ENCODE data around the gene URM1. TPM values are rescaled to one million over a fixed set of nuclear protein-coding genes. Genes with fewer than 3 reads are reported as not detected.
"Not testable (repeated sequence)": the region's sequence is repeated elsewhere in the genome, so short reads cannot be mapped to it uniquely, and the experiment has no call there.

Gene URM1
- total RNA-seq, 1 donor from 2014 or later: 96.1 TPM

- TF ChIP-seq CTCF (IDR thresholded peaks at IDR 0.05; ENCODE audit: unreplicated experiment): no peak
- H3K27me3 Mint-ChIP-seq (ENCODE audit: unreplicated experiment): peaks cover 14% of the 10 kb centered on the region
- no peak overlapping the region for H3K27ac Mint-ChIP-seq (ENCODE audit: unreplicated experiment)
- peaks cover 8% of the 10 kb centered on the region for H3K4me1 Mint-ChIP-seq (ENCODE audit: unreplicated experiment)
- DNase-seq (ENCODE audit: low spot score): no peak
- H3K4me3 Mint-ChIP-seq (ENCODE audit: unreplicated experiment): no peak overlapping the region
- no peaks in the 10 kb centered on the region for H3K9me3 Mint-ChIP-seq (ENCODE audit: unreplicated experiment)
- no peaks in the 10 kb centered on the region for H3K36me3 Mint-ChIP-seq (ENCODE audit: low read depth, unreplicated experiment)
Observed at GRCh38 chr9:128409450-128409849, 38.3 kb downstream of the URM1 start.

DNA sequence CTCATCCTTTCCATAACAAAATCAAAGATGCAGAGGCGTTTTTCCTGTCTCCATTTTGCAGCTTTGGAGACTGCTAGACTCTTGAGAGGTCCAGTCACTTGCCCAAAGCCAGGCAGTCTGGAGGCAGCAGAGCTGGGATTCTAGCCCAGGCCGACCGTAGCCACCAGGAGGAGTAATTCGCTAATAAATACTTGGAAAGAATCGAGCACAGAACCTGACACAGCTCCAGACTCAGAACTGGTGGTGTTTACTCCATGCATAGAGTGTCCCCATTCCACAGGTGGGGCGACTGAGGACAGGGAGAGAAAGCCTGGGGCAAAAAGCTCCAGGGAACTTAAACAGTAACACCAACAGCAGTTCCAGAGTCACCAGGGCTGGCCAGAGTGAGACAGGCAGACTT lies 38.8 kb downstream of the URM1 start:
- Mint-ChIP-seq H3K4me1 (ENCODE audit: unreplicated experiment) (peaks cover 13% of the 10 kb centered on the region), H3K27ac (ENCODE audit: unreplicated experiment) (no peak overlapping the region), H3K36me3 (ENCODE audit: low read depth, unreplicated experiment) (no peaks in the 10 kb centered on the region), H3K9me3 (ENCODE audit: unreplicated experiment) (no peaks in the 10 kb centered on the region), H3K27me3 (ENCODE audit: unreplicated experiment) (peaks cover 14% of the 10 kb centered on the region), H3K4me3 (ENCODE audit: unreplicated experiment) (no peak overlapping the region)
- TF ChIP-seq CTCF (IDR thresholded peaks at IDR 0.05; ENCODE audit: unreplicated experiment): no peak
- no peak for DNase-seq (ENCODE audit: low spot score)

GRCh38 chr9:128411364-128412119 lies 40.4 kb downstream of the URM1 start:
- Mint-ChIP-seq H3K27ac (ENCODE audit: unreplicated experiment) (no peak overlapping the region), H3K9me3 (ENCODE audit: unreplicated experiment) (no peaks in the 10 kb centered on the region), H3K4me3 (ENCODE audit: unreplicated experiment) (no peak overlapping the region), H3K27me3 (ENCODE audit: unreplicated experiment) (peaks cover 18% of the 10 kb centered on the region), H3K36me3 (ENCODE audit: low read depth, unreplicated experiment) (no peaks in the 10 kb centered on the region), H3K4me1 (ENCODE audit: unreplicated experiment) (peaks cover 11% of the 10 kb centered on the region)
- no peak for TF ChIP-seq CTCF (IDR thresholded peaks at IDR 0.05; ENCODE audit: unreplicated experiment)
- DNase-seq (ENCODE audit: low spot score): no peak

- H3K27ac Mint-ChIP-seq (ENCODE audit: unreplicated experiment): no peak overlapping the region
- no peak overlapping the region for H3K4me3 Mint-ChIP-seq (ENCODE audit: unreplicated experiment)
- H3K4me1 Mint-ChIP-seq (ENCODE audit: unreplicated experiment): peaks cover 11% of the 10 kb centered on the region
- H3K27me3 Mint-ChIP-seq (ENCODE audit: unreplicated experiment): peaks cover 18% of the 10 kb centered on the region
- peak; percentile 94 for DNase-seq (ENCODE audit: low spot score)
- no peaks in the 10 kb centered on the region for H3K36me3 Mint-ChIP-seq (ENCODE audit: low read depth, unreplicated experiment)
- no peaks in the 10 kb centered on the region for H3K9me3 Mint-ChIP-seq (ENCODE audit: unreplicated experiment)
- peak; percentile 75 for TF ChIP-seq CTCF (IDR thresholded peaks at IDR 0.05; ENCODE audit: unreplicated experiment)
Observed at GRCh38 chr9:128412120-128412790, 41.1 kb downstream of the URM1 start.

GRCh38 chr9:128413728-128414127 lies 42.6 kb downstream of the URM1 start:
- H3K36me3 Mint-ChIP-seq (ENCODE audit: low read depth, unreplicated experiment); H3K9me3 Mint-ChIP-seq (ENCODE audit: unreplicated experiment); H3K4me3 Mint-ChIP-seq (ENCODE audit: unreplicated experiment); DNase-seq (ENCODE audit: low spot score); H3K27ac Mint-ChIP-seq (ENCODE audit: unreplicated experiment): not testable (repeated sequence)
- H3K4me1 Mint-ChIP-seq (ENCODE audit: unreplicated experiment): peaks cover 11% of the 10 kb centered on the region
- H3K27me3 Mint-ChIP-seq (ENCODE audit: unreplicated experiment): peaks cover 15% of the 10 kb centered on the region

Measured in endothelial cell (in vitro differentiated cells).